ENCODE data around the gene WWTR1.

WWTR1 gene

DNA sequence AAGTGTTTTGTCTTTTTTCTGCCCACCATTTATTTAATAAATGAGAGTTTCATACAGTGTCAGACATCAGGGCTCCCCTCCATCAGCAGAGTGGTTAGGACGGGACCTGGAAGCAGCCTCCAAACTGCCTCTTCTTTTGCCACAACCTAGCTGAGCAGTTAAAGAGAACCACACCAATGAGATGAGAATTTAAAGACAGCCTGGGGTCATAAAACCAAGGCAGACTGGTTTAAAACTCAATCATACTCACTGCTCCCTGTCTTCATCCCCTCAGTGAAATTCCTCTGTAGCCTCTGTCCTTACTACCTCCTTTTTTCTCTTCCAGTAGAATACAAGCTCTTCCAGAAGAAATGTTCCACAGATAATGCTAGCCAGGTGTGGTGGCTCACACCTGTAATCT is 78.7 kb downstream of the WWTR1 start:
- Mint-ChIP-seq H3K4me3 (no peak overlapping the region), H3K36me3 (ENCODE audit: insufficient read depth) (no peaks in the 10 kb centered on the region), H3K4me1 (peaks cover 16% of the 10 kb centered on the region), H3K27me3 (peaks cover 14% of the 10 kb centered on the region), H3K27ac (ENCODE audit: low read depth) (no peak overlapping the region), H3K9me3 (no peaks in the 10 kb centered on the region)
- ATAC-seq (replicated peaks; ENCODE audit: extremely low read depth, poor library complexity, severe bottlenecking) (no peak), DNase-seq (ENCODE audit: low spot score in 2 of 2) (no peak)

DNA sequence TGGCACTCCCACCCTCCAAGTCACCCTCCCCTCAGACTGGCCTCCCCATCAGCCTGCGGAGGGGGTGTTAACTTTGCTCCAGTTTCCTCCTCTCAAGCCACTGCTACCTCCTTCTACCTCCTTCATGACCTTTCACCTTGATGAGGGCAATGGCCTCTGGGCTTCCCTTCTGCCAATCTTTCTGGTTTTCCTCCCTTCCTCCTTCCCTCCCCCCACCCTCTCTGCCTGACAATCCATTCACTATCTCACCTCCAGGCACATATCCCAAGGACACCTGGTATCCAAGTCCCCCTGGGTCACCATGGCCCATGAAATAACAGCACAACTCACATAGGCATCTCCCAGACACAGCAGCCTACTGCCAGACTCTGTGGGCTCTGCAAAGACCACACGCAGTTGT is 80.0 kb downstream of the WWTR1 start:
- no peak overlapping the region for H3K4me3 Mint-ChIP-seq
- no peak for DNase-seq (ENCODE audit: low spot score in 2 of 2)
- H3K9me3 Mint-ChIP-seq, result no peaks in the 10 kb centered on the region
- no peaks in the 10 kb centered on the region for H3K36me3 Mint-ChIP-seq (ENCODE audit: insufficient read depth)
- no peak overlapping the region for H3K27ac Mint-ChIP-seq (ENCODE audit: low read depth)
- H3K4me1 Mint-ChIP-seq, result peaks cover 16% of the 10 kb centered on the region
- peaks cover 14% of the 10 kb centered on the region for H3K27me3 Mint-ChIP-seq
- ATAC-seq (replicated peaks; ENCODE audit: extremely low read depth, poor library complexity, severe bottlenecking), result no peak

DNA sequence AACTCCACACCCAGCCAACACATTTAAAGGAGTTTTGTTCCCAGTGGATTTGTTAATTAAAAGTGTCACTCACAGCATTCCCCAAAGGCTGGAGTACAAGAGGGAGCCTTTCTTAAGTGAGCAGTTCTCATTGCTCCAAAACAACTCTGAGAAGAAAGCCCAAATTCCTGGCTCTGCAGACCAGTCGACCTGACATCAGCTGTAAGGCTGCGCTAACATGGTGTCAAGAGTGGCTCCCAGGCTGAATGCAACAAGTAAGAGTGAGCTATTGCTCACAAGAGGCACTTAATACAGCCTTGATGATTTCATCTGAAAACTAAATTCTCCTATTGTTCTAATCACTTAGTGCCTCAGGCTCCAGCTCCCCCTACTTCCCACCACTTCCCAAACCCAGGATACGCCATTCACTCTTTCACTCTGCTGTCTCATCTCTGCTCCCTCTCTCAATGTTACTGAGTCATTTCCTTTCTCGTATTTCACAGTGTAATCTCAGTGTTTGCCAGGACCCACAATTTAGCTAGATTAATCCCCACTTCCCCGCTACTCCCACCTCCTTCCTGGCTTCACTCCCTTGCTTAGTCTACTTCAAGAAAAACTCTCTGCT is 81.8 kb downstream of the WWTR1 start:
- DNase-seq (ENCODE audit: low spot score in 2 of 2), result no peak
- H3K4me3 Mint-ChIP-seq, result no peak overlapping the region
- H3K9me3 Mint-ChIP-seq, result no peaks in the 10 kb centered on the region
- H3K27me3 Mint-ChIP-seq, result peaks cover 12% of the 10 kb centered on the region
- H3K36me3 Mint-ChIP-seq (ENCODE audit: insufficient read depth), result no peaks in the 10 kb centered on the region
- H3K4me1 Mint-ChIP-seq, result peaks cover 14% of the 10 kb centered on the region
- H3K27ac Mint-ChIP-seq (ENCODE audit: low read depth), result no peak overlapping the region
- no peak for ATAC-seq (replicated peaks; ENCODE audit: extremely low read depth, poor library complexity, severe bottlenecking)

DNA sequence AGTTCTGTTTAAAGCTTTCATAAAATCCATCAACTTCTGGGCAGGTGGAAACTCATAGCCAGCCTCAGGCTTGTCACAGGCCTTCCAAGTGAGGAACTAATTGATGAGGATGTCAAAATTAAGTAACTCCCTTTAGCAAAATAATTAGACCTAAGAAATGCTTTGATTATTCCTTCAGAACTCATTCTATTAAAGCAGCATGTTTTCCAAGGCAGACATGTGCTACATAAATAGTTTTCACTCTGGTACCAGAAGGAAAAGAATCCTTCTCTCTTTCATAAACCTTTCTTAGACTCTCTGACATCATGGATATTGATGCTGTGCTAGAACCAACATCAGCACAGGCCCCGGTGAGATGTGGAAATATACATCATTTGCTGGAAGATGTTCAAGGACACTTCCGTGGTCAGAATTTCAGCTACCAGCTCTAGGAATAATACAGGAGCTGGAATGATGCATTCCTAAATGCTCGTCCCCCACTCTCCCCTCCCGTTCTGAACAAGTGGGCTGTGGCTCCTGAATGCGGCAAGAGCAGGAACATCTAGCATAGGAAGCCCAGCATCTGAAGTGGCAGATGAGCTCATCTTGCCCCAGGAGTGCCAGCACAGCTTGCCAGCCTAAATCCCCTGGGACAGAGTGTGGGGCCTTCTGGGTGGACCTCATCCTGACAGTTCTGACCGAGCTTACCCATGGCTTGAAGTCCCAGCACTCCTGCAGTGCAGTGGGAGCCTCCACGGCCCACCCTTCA is 82.4 kb downstream of the WWTR1 start:
- H3K27ac Mint-ChIP-seq (ENCODE audit: low read depth), result no peak overlapping the region
- DNase-seq (ENCODE audit: low spot score in 2 of 2), result no peak
- H3K4me1 Mint-ChIP-seq, result peaks cover 7% of the 10 kb centered on the region
- no peaks in the 10 kb centered on the region for H3K9me3 Mint-ChIP-seq
- ATAC-seq (replicated peaks; ENCODE audit: extremely low read depth, poor library complexity, severe bottlenecking), result no peak
- H3K4me3 Mint-ChIP-seq, result no peak overlapping the region
- H3K27me3 Mint-ChIP-seq, result peaks cover 5% of the 10 kb centered on the region
- no peaks in the 10 kb centered on the region for H3K36me3 Mint-ChIP-seq (ENCODE audit: insufficient read depth)

DNA sequence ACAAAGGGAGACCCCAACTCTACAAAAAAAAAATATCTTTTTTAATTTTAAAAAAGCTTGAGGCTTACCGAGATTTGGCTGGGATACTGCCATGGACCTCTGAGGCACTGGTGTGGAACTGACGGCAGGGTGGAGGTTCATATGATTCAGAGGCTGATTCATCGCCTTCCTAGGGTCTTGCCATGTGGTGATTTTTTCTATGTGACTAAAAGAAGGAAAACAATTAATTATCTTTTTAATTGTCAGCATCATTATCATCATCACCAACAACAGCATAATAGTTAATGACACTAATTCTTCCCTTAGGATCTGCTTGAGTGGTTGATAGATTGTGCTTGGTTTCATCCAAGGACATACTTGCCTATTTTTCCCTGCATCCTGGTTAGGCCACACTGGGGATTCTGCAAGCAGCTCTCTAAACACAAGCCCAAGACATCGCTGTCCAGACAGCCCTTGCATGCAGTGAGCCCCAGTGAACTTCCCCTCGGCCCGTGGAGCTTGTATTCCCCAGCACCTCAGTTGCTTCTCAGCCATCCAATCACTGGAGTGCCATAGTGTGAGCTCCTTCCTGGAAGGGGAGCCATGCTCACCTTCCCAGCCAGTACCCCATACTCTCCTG is 84.9 kb downstream of the WWTR1 start:
- no peak for ATAC-seq (replicated peaks; ENCODE audit: extremely low read depth, poor library complexity, severe bottlenecking)
- no peaks in the 10 kb centered on the region for H3K9me3 Mint-ChIP-seq
- H3K36me3 Mint-ChIP-seq (ENCODE audit: insufficient read depth), result no peaks in the 10 kb centered on the region
- no peaks in the 10 kb centered on the region for H3K4me1 Mint-ChIP-seq
- DNase-seq (ENCODE audit: low spot score in 2 of 2), result no peak
- H3K4me3 Mint-ChIP-seq, result no peak overlapping the region
- peaks cover 11% of the 10 kb centered on the region for H3K27me3 Mint-ChIP-seq
- H3K27ac Mint-ChIP-seq (ENCODE audit: low read depth), result no peak overlapping the region

DNA sequence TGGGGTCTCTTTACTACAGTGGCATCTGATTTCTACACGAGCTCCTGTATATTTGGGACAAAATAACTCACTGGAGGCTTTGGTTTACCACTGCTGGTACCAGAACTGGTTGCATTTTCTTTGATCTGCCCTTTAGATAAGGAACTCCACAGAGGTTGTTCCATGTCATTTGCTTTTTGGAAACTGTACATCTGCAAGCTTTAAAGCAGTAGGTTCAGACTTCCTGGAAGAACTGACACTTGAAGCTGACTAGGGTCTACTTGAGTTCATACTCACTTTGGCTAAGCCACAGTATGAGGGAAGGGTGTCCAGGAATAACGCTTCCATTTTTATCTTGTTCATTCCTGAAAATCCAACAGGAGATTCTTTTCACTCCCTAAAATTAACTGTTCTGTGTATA is 86.4 kb downstream of the WWTR1 start:
- Mint-ChIP-seq H3K36me3 (ENCODE audit: insufficient read depth) (no peaks in the 10 kb centered on the region), H3K4me3 (no peak overlapping the region), H3K27ac (ENCODE audit: low read depth) (no peak overlapping the region), H3K9me3 (no peaks in the 10 kb centered on the region), H3K27me3 (peaks cover 14% of the 10 kb centered on the region), H3K4me1 (no peaks in the 10 kb centered on the region)
- ATAC-seq (replicated peaks; ENCODE audit: extremely low read depth, poor library complexity, severe bottlenecking) (no peak), DNase-seq (ENCODE audit: low spot score in 2 of 2) (no peak)

DNA sequence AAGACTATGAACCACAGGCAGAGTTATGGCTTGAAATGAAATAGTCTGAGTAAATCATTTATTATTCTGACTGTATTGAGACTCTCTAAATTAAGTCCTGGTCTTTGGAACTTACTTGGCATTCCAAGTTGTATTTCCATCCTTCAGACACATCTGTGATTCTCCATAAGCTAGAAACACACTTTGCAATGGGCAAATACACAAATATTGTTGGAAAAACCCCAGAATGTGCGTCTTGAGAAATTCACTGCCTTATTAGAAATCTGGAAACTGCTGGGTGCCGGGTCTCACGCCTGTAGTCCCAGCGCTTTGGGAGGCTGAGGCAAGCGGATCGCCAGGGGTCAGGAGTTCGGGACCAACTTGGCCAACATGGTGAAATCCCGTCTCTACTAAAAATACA is 87.8 kb downstream of the WWTR1 start:
- DNase-seq (ENCODE audit: low spot score in 2 of 2), result no peak
- Mint-ChIP-seq H3K4me3 (no peak overlapping the region), H3K9me3 (no peaks in the 10 kb centered on the region), H3K4me1 (no peaks in the 10 kb centered on the region), H3K27me3 (peaks cover 21% of the 10 kb centered on the region), H3K27ac (ENCODE audit: low read depth) (no peak overlapping the region), H3K36me3 (ENCODE audit: insufficient read depth) (no peaks in the 10 kb centered on the region)
- ATAC-seq (replicated peaks; ENCODE audit: extremely low read depth, poor library complexity, severe bottlenecking), result no peak

DNA sequence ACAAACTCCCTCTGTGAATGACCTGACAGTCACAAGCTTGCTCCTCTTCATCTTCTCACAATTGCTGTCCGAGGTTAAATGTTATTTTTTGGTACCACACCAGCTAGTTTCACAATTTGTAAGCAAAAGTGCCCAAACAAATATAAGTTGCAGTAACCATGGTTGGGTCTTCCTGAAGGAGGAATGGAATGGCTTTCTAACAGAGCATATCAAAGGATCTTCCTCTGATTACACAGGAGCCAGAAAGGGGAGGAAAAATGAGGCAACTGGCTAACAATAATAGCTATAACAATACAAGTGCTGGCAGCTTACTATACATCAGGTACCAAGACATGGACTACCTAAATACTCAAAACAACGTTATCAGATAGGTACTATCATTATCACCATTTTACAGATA is 90.4 kb downstream of the WWTR1 start:
- Mint-ChIP-seq H3K9me3 (no peaks in the 10 kb centered on the region), H3K4me3 (no peak overlapping the region), H3K27ac (ENCODE audit: low read depth) (no peak overlapping the region), H3K27me3 (peaks cover 21% of the 10 kb centered on the region), H3K36me3 (ENCODE audit: insufficient read depth) (no peaks in the 10 kb centered on the region), H3K4me1 (no peaks in the 10 kb centered on the region)
- ATAC-seq (replicated peaks; ENCODE audit: extremely low read depth, poor library complexity, severe bottlenecking) (no peak), DNase-seq (ENCODE audit: low spot score in 2 of 2) (no peak)

DNA sequence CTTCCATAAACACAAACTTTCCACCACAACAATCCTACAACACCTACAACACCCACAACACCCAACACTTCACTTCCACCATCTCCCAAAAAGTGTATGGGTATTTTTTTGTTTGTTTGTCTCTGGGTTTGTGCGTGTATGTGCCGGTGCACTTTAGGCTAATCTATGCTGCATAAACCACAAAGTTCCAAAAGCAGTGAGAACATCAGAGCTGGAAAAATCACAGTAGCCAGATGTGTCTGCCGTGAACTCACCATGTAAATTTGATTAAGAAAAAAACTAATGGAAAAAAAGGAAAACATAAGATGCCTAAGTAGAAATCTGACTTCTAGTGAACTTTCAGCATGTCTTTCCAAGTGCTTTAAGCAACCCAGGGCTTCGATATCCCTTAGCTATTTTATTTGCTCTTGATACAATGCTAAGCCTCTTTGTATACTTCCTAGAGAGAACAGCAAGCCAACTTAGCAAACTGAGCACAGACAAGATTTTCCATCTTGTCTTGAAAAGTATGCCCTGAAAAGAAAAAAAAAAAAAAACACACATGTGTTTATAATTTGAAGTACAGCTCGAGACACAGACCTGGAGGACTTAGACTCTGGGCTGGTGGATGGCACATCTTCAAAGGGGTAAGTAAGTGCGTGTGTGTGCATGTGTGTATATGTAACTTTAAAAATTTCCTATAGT is 91.4 kb downstream of the WWTR1 start:
- no peak overlapping the region for H3K4me3 Mint-ChIP-seq
- DNase-seq (ENCODE audit: low spot score in 2 of 2) (no peak), ATAC-seq (replicated peaks; ENCODE audit: extremely low read depth, poor library complexity, severe bottlenecking) (no peak)
- H3K27ac Mint-ChIP-seq (ENCODE audit: low read depth), result no peak overlapping the region
- no peaks in the 10 kb centered on the region for H3K36me3 Mint-ChIP-seq (ENCODE audit: insufficient read depth)
- H3K4me1 Mint-ChIP-seq, result no peaks in the 10 kb centered on the region
- H3K27me3 Mint-ChIP-seq, result peaks cover 23% of the 10 kb centered on the region
- no peaks in the 10 kb centered on the region for H3K9me3 Mint-ChIP-seq

DNA sequence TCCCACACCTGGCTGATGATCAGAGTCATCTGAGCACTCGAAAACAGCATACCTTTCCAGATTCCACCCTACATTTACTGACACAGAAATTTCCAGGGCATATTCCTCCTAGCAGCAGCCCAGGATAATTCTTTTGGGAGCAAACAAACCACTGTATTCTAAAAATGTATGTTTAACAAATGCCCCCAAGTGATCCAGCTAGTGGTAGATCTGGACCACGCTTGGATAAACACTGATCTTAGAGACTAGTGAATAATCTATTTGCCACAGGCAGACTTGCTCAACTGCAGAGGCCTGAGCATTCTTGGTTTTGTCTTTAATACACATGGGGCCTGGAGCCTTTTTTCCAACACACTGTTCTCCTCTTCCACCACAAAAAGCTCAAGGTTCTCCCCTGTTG is 93.7 kb downstream of the WWTR1 start:
- H3K4me1 Mint-ChIP-seq, result no peaks in the 10 kb centered on the region
- H3K27ac Mint-ChIP-seq (ENCODE audit: low read depth), result no peak overlapping the region
- no peak overlapping the region for H3K4me3 Mint-ChIP-seq
- no peaks in the 10 kb centered on the region for H3K9me3 Mint-ChIP-seq
- no peak for ATAC-seq (replicated peaks; ENCODE audit: extremely low read depth, poor library complexity, severe bottlenecking)
- no peak for DNase-seq (ENCODE audit: low spot score in 2 of 2)
- peaks cover 25% of the 10 kb centered on the region for H3K27me3 Mint-ChIP-seq
- no peaks in the 10 kb centered on the region for H3K36me3 Mint-ChIP-seq (ENCODE audit: insufficient read depth)

DNA sequence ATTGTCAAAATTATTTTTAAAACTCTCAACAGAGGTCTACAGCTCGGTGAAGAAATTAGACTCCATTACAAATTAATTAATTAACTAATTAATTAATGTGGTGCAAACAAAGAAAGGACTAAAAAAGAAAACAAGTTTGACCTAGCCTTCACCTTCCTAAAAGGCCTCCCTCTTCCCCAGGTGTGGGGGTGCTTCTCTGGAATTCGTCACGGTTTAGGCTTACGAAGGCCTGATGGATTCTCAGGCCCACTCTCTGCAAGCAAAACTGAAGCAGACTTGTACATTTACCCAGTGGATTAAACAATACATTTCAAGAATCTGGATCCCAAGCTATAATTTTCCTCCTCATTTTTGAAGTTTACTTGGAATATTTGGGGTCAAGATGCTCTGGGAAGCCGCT is 94.7 kb downstream of the WWTR1 start:
- H3K36me3 Mint-ChIP-seq (ENCODE audit: insufficient read depth), result no peaks in the 10 kb centered on the region
- no peak for ATAC-seq (replicated peaks; ENCODE audit: extremely low read depth, poor library complexity, severe bottlenecking)
- H3K4me1 Mint-ChIP-seq, result no peaks in the 10 kb centered on the region
- no peak for DNase-seq (ENCODE audit: low spot score in 2 of 2)
- no peak overlapping the region for H3K27ac Mint-ChIP-seq (ENCODE audit: low read depth)
- H3K4me3 Mint-ChIP-seq, result no peak overlapping the region
- no peaks in the 10 kb centered on the region for H3K9me3 Mint-ChIP-seq
- peaks cover 26% of the 10 kb centered on the region for H3K27me3 Mint-ChIP-seq

DNA sequence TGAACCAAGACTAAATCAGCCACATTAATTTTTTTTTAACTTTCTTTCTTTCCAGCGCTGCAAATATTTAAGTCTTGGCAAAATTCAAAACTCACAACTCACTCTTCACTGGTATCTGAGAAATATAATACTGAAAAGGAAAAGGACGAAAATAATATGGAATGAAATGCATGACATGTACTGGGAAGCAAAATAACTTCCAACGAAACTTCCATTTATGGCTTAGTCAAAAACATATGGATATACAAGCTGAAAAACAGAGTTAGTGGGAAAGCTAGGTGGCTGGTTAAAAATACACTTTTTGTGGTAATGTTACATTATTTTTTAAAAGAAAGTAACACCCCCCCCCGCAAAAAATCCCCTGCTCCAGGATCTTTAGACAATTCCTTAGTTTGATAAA is 97.2 kb downstream of the WWTR1 start:
- Mint-ChIP-seq H3K9me3 (no peaks in the 10 kb centered on the region), H3K4me1 (no peaks in the 10 kb centered on the region), H3K27ac (ENCODE audit: low read depth) (no peak overlapping the region), H3K27me3 (peaks cover 24% of the 10 kb centered on the region), H3K4me3 (no peak overlapping the region), H3K36me3 (ENCODE audit: insufficient read depth) (no peaks in the 10 kb centered on the region)
- DNase-seq (ENCODE audit: low spot score in 2 of 2), result no peak
- no peak for ATAC-seq (replicated peaks; ENCODE audit: extremely low read depth, poor library complexity, severe bottlenecking)

DNA sequence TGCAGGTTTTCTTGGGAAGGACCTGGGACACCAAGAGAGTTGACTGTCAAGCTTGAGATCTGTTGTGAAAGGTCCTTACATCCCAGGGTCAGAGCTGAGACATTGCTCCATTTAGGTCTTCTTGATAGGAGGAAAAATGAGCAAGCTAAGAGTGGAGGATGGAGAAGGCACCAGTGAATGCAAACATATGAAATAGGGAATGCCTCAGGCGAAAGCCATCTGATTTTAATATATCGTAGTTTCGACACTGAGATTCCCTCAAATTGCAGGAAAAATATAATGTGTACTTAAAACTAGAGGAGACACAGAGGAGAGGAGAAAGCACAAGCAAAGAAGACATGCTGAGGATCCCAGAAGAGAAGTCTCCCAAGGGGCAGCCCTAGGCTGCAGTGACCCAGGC is 97.8 kb downstream of the WWTR1 start:
- DNase-seq (ENCODE audit: low spot score in 2 of 2) (no peak), ATAC-seq (replicated peaks; ENCODE audit: extremely low read depth, poor library complexity, severe bottlenecking) (no peak)
- Mint-ChIP-seq H3K4me1 (no peaks in the 10 kb centered on the region), H3K36me3 (ENCODE audit: insufficient read depth) (no peaks in the 10 kb centered on the region), H3K9me3 (no peaks in the 10 kb centered on the region), H3K27me3 (peaks cover 30% of the 10 kb centered on the region), H3K27ac (ENCODE audit: low read depth) (no peak overlapping the region), H3K4me3 (no peak overlapping the region)

All from central memory CD8-positive, alpha-beta T cell (primary cell).